ENCODE results near the gene KL. TPM values are rescaled to one million over a fixed set of nuclear protein-coding genes. Genes with fewer than 3 reads are reported as not detected.

Gene KL
- total RNA-seq = 8.9 TPM

GRCh38 chr13:33016414-33017322, at the start of gene KL:
Gene KL, plus strand, starts transcription at chr13:33016423. Its CDS starts 18 bp downstream, at chr13:33016441.

All from camera-type eye (tissue), 1 donor.